ENCODE measurements around the gene CTTNBP2NL. TPM values are rescaled to one million over a fixed set of nuclear protein-coding genes. Genes with fewer than 3 reads are reported as not detected.
A peak's percentile ranks its signal among the peaks of the same experiment; 100 is the strongest.
"Not testable (repeated sequence)": the region's sequence is repeated elsewhere in the genome, so short reads cannot be mapped to it uniquely, and the experiment has no call there.

The CTTNBP2NL gene
- polyA plus RNA-seq, 6 donors from 2014 or later: 0.19 to 2.7 (median 1.0) TPM

DNA sequence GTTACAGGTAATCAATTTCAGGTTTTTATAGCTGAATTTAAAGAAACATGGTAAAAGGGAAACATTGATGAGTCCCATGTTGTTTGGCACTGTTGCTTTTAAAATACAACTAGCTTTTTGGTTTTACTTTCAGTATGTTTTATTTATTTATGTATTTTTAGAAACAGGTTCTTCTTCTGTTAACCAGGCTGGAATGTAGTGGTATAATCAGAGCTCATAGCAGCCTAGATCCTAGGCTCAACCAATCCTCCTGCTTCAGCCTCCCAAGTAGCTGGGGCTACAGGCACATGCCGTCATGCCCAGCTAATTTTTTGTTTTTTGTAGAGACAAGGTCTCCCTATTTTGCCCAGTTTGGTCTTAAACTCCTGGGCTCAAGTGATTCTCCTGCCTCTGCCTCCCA lies 50.4 kb downstream of the CTTNBP2NL start:
- Mint-ChIP-seq H3K27me3 (no peaks in the 10 kb centered on the region), H3K4me3 (no peak overlapping the region), H3K9me3 (peaks cover 0 to 1% (median 0%) of the 10 kb centered on the region in 7 donors), H3K27ac (no peak overlapping the region), H3K36me3 (no peaks in the 10 kb centered on the region), H3K4me1 (no peaks in the 10 kb centered on the region)
- DNase-seq: no peak
- ATAC-seq (ENCODE audit: low read depth in 2 of 2): no peak

DNA sequence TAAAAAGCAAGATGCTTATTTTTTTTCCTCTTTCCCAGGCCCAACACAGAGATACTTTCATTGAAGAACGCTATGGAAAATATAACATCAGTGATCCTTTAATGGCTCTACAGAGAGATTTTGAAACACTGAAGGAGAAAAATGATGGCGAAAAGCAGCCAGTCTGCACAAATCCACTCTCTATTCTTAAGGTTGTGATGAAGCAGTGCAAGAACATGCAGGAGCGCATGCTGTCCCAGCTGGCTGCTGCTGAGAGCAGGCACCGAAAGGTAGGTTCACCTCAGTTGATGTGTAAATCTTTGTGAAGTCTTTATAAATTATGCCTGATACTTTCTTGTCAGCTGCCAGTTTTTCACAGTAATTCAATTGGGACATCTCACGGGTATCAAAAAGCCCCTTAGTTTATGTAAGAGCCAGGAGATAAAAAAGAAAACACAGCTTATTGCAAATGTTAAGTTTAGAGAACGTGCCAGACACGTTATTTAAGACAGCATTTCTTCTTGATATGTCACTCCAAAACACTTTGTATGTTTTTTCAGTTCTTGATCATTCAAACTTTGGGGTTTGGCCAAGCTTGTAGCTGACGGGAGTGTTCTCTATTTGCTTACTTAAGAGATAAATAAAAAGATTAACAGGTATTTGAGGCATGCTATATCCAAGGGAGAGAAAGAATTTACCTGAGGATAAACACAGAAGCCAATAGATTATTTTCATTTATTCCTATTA lies 53.1 kb downstream of the CTTNBP2NL start:
- Mint-ChIP-seq H3K36me3 (no peaks in the 10 kb centered on the region), H3K4me1 (no peaks in the 10 kb centered on the region), H3K27me3 (no peaks in the 10 kb centered on the region), H3K27ac (peak overlapping the region in 1 of 6 donors; percentile 74), H3K4me3 (no peak overlapping the region), H3K9me3 (peaks cover 0 to 1% (median 0%) of the 10 kb centered on the region in 7 donors)
- ATAC-seq (ENCODE audit: low read depth in 2 of 2) (no peak), DNase-seq (no peak)

DNA sequence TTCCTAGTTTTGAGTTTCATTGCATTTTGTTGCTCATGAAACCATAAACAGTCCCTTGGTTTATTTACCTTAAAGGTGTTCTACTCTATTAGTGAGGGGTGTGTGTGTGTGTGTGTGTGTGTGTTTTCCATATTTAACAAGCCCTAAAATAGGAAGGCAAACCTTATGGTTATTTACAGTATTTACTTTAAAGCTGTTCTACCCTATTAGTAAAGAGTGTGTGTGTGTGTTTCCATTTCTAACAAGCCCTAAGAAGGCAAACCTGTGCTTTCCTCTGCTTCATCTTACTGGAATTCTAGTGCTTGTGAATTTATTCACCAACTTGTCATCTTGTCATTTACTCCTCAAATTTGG lies 53.6 kb downstream of the CTTNBP2NL start:
- DNase-seq: no peak
- Mint-ChIP-seq H3K27me3 (no peaks in the 10 kb centered on the region), H3K4me3 (no peak overlapping the region), H3K9me3 (peaks cover 0 to 1% (median 0%) of the 10 kb centered on the region in 7 donors), H3K4me1 (no peaks in the 10 kb centered on the region), H3K36me3 (no peaks in the 10 kb centered on the region), H3K27ac (no peak overlapping the region)
- ATAC-seq (ENCODE audit: low read depth in 2 of 2): no peak

GRCh38 chr1:112450773-112451172 lies 54.8 kb downstream of the CTTNBP2NL start:
- no peak overlapping the region for H3K4me3 Mint-ChIP-seq
- H3K27me3 Mint-ChIP-seq: peaks cover 0 to 3% (median 0%) of the 10 kb centered on the region in 3 donors
- no peak overlapping the region for H3K27ac Mint-ChIP-seq
- ATAC-seq (ENCODE audit: low read depth in 2 of 2): no peak
- H3K9me3 Mint-ChIP-seq: peaks cover 0 to 1% (median 0%) of the 10 kb centered on the region in 7 donors
- no peak for DNase-seq
- peaks cover 3 to 4% of the 10 kb centered on the region in 2 donors for H3K36me3 Mint-ChIP-seq
- H3K4me1 Mint-ChIP-seq: no peaks in the 10 kb centered on the region

GRCh38 chr1:112451301-112451700 lies 55.3 kb downstream of the CTTNBP2NL start:
- H3K9me3 Mint-ChIP-seq; H3K36me3 Mint-ChIP-seq; ATAC-seq (ENCODE audit: low read depth in 2 of 2); H3K27ac Mint-ChIP-seq; DNase-seq; H3K27me3 Mint-ChIP-seq; H3K4me3 Mint-ChIP-seq; H3K4me1 Mint-ChIP-seq: not testable (repeated sequence)

- Mint-ChIP-seq H3K27me3 (peaks cover 0 to 18% (median 0%) of the 10 kb centered on the region in 3 donors), H3K4me3 (no peak overlapping the region), H3K36me3 (peaks cover 10 to 20% of the 10 kb centered on the region in 2 donors), H3K4me1 (no peaks in the 10 kb centered on the region), H3K9me3 (no peaks in the 10 kb centered on the region), H3K27ac (no peak overlapping the region)
- no peak for ATAC-seq (ENCODE audit: low read depth in 2 of 2)
- DNase-seq: no peak
Observed at GRCh38 chr1:112453876-112454275, 57.9 kb downstream of the CTTNBP2NL start.

GRCh38 chr1:112454316-112454715 lies 58.3 kb downstream of the CTTNBP2NL start:
- no peak for ATAC-seq (ENCODE audit: low read depth in 2 of 2)
- Mint-ChIP-seq H3K4me3 (no peak overlapping the region), H3K27me3 (peaks cover 0 to 18% (median 0%) of the 10 kb centered on the region in 3 donors), H3K27ac (no peak overlapping the region), H3K9me3 (no peaks in the 10 kb centered on the region), H3K36me3 (peaks cover 10 to 20% of the 10 kb centered on the region in 2 donors), H3K4me1 (no peaks in the 10 kb centered on the region)
- no peak for DNase-seq

GRCh38 chr1:112457241-112457640 lies 61.2 kb downstream of the CTTNBP2NL start:
- H3K9me3 Mint-ChIP-seq: no peaks in the 10 kb centered on the region
- H3K27me3 Mint-ChIP-seq: peaks cover 0 to 25% (median 15%) of the 10 kb centered on the region in 3 donors
- H3K4me1 Mint-ChIP-seq: peaks cover under 1 to 7% (median under 1%) of the 10 kb centered on the region in 3 donors
- no peak overlapping the region for H3K4me3 Mint-ChIP-seq
- no peak overlapping the region for H3K27ac Mint-ChIP-seq
- no peak for ATAC-seq (ENCODE audit: low read depth in 2 of 2)
- DNase-seq: no peak
- H3K36me3 Mint-ChIP-seq: peaks cover 10 to 20% of the 10 kb centered on the region in 2 donors

DNA sequence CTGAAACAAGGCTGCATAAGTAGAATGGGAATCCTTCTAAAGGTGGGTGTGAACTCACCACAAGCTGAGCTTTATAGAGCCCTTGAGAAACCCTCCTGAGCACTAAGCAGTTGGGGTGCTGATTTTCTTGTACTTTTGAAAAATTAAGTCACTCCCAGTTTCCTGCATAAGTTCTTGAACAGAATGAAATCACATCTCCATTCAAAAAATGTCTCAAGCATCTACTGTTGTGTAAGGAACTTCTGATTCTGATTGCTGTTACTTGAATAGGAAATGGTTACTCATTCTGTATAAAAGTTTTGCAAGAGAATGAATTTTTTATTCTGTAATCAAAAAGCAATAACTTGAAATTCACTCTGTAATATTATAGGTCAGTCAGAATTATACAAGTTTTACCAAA lies 61.9 kb downstream of the CTTNBP2NL start:
- Mint-ChIP-seq H3K27ac (no peak overlapping the region), H3K36me3 (peaks cover 10 to 20% of the 10 kb centered on the region in 2 donors), H3K9me3 (no peaks in the 10 kb centered on the region), H3K27me3 (peaks cover 0 to 25% (median 19%) of the 10 kb centered on the region in 3 donors), H3K4me3 (no peak overlapping the region), H3K4me1 (peaks cover 7 to 14% (median 8%) of the 10 kb centered on the region in 3 donors)
- ATAC-seq (ENCODE audit: low read depth in 2 of 2): no peak
- DNase-seq: no peak

DNA sequence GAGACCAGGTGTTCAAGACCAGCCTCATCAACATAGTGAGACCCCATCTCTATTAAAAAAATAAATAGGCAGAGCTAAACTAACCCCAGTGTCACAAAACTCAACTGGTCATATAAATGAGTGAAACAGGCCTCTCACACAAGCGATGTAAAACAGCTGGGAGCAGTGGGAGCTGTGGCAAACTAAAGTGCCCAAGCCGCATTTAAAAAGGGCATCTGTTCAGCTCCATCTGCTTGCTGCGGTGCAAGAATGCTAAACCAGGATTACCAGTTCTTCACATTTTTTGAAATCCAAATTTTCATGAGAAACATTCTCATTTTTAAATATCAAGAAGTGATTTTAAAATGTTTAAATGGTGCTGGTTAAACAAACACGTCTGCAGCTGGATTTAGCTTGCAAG lies 62.7 kb downstream of the CTTNBP2NL start:
- DNase-seq (no peak), ATAC-seq (ENCODE audit: low read depth in 2 of 2) (no peak)
- peaks cover 2 to 29% (median 19%) of the 10 kb centered on the region in 3 donors for H3K27me3 Mint-ChIP-seq
- H3K4me3 Mint-ChIP-seq: no peak overlapping the region
- H3K9me3 Mint-ChIP-seq: no peaks in the 10 kb centered on the region
- no peak overlapping the region for H3K27ac Mint-ChIP-seq
- peaks cover 10 to 20% of the 10 kb centered on the region in 2 donors for H3K36me3 Mint-ChIP-seq
- H3K4me1 Mint-ChIP-seq: peaks cover 12 to 16% (median 12%) of the 10 kb centered on the region in 3 donors

DNA sequence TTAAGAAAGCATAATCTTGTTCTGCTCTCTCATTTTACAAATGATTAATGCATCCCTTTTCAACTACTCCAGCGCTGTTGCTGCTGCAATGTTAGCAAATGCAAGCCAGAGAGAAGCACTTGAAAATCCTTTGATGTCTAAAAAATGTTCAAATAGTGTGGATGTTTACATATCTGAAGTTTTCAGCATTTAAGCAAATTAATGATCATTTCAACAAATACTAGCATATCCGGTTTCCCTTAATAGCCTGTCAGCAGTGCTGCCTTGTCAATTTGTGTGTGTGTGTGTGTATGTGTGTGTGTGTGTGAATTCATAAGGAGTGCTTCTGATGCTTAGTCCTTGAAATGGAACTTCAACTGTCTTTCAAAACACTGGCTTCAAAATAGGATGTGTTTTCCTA lies 64.6 kb downstream of the CTTNBP2NL start:
- Mint-ChIP-seq H3K4me3 (no peak overlapping the region), H3K9me3 (peaks cover 0 to 2% (median 0%) of the 10 kb centered on the region in 7 donors), H3K27ac (no peak overlapping the region), H3K27me3 (peaks cover 3 to 32% (median 19%) of the 10 kb centered on the region in 3 donors), H3K4me1 (peaks cover 18 to 26% (median 19%) of the 10 kb centered on the region in 3 donors), H3K36me3 (peaks cover 8 to 19% of the 10 kb centered on the region in 2 donors)
- ATAC-seq (ENCODE audit: low read depth in 2 of 2): no peak
- DNase-seq: no peak

GRCh38 chr1:112461200-112461871 lies 65.3 kb downstream of the CTTNBP2NL start:
- no peak for DNase-seq
- no peak for ATAC-seq (ENCODE audit: low read depth in 2 of 2)
- peak overlapping the region in 1 of 8 donors; percentile 41 for H3K4me3 Mint-ChIP-seq
- no peak overlapping the region for H3K27ac Mint-ChIP-seq
- H3K27me3 Mint-ChIP-seq: peaks cover 3 to 24% (median 19%) of the 10 kb centered on the region in 3 donors
- H3K9me3 Mint-ChIP-seq: peaks cover 0 to 2% (median 0%) of the 10 kb centered on the region in 7 donors
- H3K36me3 Mint-ChIP-seq: peaks cover under 1 to 12% of the 10 kb centered on the region in 2 donors
- H3K4me1 Mint-ChIP-seq: peaks cover 25 to 34% (median 27%) of the 10 kb centered on the region in 3 donors

DNA sequence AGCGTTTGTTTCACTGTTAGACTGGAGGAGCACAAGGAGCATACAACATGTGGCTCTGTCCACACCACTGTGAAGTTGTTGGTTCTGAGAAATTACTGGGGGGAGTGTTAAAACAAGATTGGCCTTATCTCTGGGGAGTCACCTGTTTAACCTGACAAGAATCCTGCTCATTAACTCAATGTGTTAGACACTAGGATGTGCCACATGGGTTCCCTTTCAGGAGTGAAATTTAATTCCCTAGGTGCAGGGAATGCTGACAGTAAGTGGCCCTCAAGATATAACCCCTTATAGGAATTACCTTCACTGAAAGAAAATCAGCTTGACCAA lies 66.9 kb downstream of the CTTNBP2NL start:
- peaks cover 3 to 19% (median 15%) of the 10 kb centered on the region in 3 donors for H3K27me3 Mint-ChIP-seq
- H3K4me3 Mint-ChIP-seq: peak overlapping the region in 3 of 8 donors; percentile 4 to 30 (median 6)

GRCh38 chr1:112464501-112464900 lies 68.5 kb downstream of the CTTNBP2NL start:
- peak overlapping the region in 2 of 8 donors; percentile 29 to 76 for H3K4me3 Mint-ChIP-seq
- no peaks in the 10 kb centered on the region for H3K36me3 Mint-ChIP-seq
- H3K4me1 Mint-ChIP-seq: peaks cover 36 to 48% (median 39%) of the 10 kb centered on the region in 3 donors
- ATAC-seq (ENCODE audit: low read depth in 2 of 2) (no peak), DNase-seq (no peak)
- H3K27ac Mint-ChIP-seq: peak overlapping the region in 3 of 6 donors; percentile 8 to 75 (median 58)
- peaks cover 3 to 19% (median 15%) of the 10 kb centered on the region in 3 donors for H3K27me3 Mint-ChIP-seq
- H3K9me3 Mint-ChIP-seq: peaks cover 0 to 2% (median 0%) of the 10 kb centered on the region in 7 donors

More for the DNA sequence above, 66.9 kb downstream of the CTTNBP2NL start:
- Mint-ChIP-seq H3K36me3 (no peaks in the 10 kb centered on the region), H3K4me1 (peaks cover 36 to 48% (median 39%) of the 10 kb centered on the region in 3 donors), H3K9me3 (peaks cover 0 to 2% (median 0%) of the 10 kb centered on the region in 7 donors), H3K27ac (no peak overlapping the region)
- DNase-seq (no peak), ATAC-seq (ENCODE audit: low read depth in 2 of 2) (no peak)

All from naive B cell (primary cell).